NCI-H748 treated with DMSO at 0.1 percent for 48 hours (cell line): ENCODE results near the gene ZDHHC20.

ENCODE experiments used
- DNase-seq: peaks from one replicate; lab custom pipeline; 2025; lab: John Stamatoyannopoulos, UW

Gene ZDHHC20

GRCh38 chr13:21361706-21362105 lies 97.4 kb downstream of the ZDHHC20 start:
- DNase-seq, result no peak

- DNase-seq, result no peak
Measured at GRCh38 chr13:21361123-21361522, 98.0 kb downstream of the ZDHHC20 start.

- DNase-seq, result no peak
Measured at GRCh38 chr13:21360463-21360862, 98.6 kb downstream of the ZDHHC20 start.

- DNase-seq, result no peak
Measured at GRCh38 chr13:21359855-21360254, 99.2 kb downstream of the ZDHHC20 start.

GRCh38 chr13:21355304-21355703 lies 103.8 kb downstream of the ZDHHC20 start:
- DNase-seq, result no peak

GRCh38 chr13:21354721-21355120 lies 104.4 kb downstream of the ZDHHC20 start:
- DNase-seq, result no peak

GRCh38 chr13:21348488-21349120 lies 110.5 kb downstream of the ZDHHC20 start:
- no peak for DNase-seq

GRCh38 chr13:21347753-21348318 lies 111.3 kb downstream of the ZDHHC20 start:
- DNase-seq, result no peak

GRCh38 chr13:21344662-21345176 lies 114.4 kb downstream of the ZDHHC20 start:
- no peak for DNase-seq

GRCh38 chr13:21343659-21344058 lies 115.4 kb downstream of the ZDHHC20 start:
- DNase-seq, result no peak

GRCh38 chr13:21342699-21343442 lies 116.2 kb downstream of the ZDHHC20 start:
- no peak for DNase-seq

GRCh38 chr13:21341637-21342422 lies 117.3 kb downstream of the ZDHHC20 start:
- no peak for DNase-seq

- DNase-seq, result no peak
Measured at GRCh38 chr13:21338639-21339278, 120.3 kb downstream of the ZDHHC20 start.

GRCh38 chr13:21338156-21338555 lies 120.9 kb downstream of the ZDHHC20 start:
- no peak for DNase-seq

- no peak for DNase-seq
Measured at GRCh38 chr13:21336609-21337349, 122.3 kb downstream of the ZDHHC20 start.

GRCh38 chr13:21333186-21333585 lies 125.9 kb downstream of the ZDHHC20 start:
- no peak for DNase-seq

GRCh38 chr13:21330126-21330861 lies 128.8 kb downstream of the ZDHHC20 start:
- no peak for DNase-seq

GRCh38 chr13:21328836-21329477 lies 130.1 kb downstream of the ZDHHC20 start:
- no peak for DNase-seq

GRCh38 chr13:21328201-21328600 lies 130.9 kb downstream of the ZDHHC20 start:
- no peak for DNase-seq
